HG03432 (cell line): ENCODE data around the gene PON2.
A peak's percentile ranks its signal among the peaks of the same experiment; 100 is the strongest.
"Not testable (repeated sequence)": the region's sequence is repeated elsewhere in the genome, so short reads cannot be mapped to it uniquely, and the experiment has no call there.

Source experiments
- ATAC-seq: cut with Tn5 transposase; IDR thresholded peaks from one replicate; pipeline ENCODE4 v1.9.1; 2021; ENCODE audit warnings: mild to moderate bottlenecking, moderate library complexity; ENCODE audit not compliant: unreplicated experiment

The PON2 gene

GRCh38 chr7:95434557-95435421 is at the start of gene PON2:
Gene PON2 (minus strand): TSS chr7:95435028. CDS start chr7:95434951, 77 bp downstream.
- peak; percentile 97 for ATAC-seq

DNA sequence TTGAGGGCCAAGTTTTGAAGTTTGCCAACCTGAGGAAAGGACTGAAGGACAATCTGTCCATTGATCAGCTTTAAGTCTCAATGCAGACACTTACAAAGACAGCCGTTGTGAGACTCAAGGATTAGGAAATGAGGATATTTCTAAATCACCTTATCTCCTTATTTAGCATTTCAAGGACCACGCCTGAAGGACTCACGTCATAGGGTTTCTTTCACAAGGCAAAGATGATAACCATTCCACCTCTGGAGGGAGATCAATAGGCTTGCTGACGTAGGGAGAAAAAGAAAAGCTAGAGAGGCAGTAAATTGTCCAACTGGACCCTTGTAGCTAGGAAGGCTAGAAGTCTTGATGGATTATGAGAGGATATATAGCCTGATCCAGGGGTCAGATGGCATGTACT is 47.6 kb upstream of the PON2 start:
- no peak for ATAC-seq

- no peak for ATAC-seq
Measured at GRCh38 chr7:95481271-95482165, 46.7 kb upstream of the PON2 start.

DNA sequence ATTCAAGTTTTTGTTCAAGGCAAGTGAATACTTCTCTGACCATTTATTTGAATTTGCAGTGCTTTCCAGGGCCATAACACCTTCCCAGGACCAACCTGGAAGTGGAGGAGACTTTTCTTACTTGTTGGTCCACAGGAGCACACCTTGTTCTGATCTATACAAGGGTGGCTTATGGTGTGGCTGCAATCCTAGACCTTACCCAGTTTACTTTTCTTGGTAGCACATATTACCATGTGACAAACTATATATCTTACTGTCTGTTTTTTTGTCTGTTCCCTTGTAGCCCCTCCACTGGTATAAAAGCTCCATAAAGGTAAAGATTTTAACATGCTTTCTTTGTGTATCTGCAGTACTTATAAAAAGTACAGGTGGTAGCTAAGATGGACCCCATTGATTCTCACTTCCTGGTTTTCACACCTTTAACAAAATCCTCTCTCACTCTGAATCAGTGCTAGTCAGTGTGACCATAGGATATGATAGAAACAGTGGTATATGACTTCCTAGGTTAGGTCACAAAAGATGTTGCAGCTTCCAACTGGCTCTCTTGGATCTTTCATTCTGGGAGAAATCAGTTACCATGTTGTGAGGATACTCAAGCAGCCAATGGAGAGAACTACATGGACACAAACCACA is 45.3 kb upstream of the PON2 start:
- ATAC-seq: peak; percentile 76

DNA sequence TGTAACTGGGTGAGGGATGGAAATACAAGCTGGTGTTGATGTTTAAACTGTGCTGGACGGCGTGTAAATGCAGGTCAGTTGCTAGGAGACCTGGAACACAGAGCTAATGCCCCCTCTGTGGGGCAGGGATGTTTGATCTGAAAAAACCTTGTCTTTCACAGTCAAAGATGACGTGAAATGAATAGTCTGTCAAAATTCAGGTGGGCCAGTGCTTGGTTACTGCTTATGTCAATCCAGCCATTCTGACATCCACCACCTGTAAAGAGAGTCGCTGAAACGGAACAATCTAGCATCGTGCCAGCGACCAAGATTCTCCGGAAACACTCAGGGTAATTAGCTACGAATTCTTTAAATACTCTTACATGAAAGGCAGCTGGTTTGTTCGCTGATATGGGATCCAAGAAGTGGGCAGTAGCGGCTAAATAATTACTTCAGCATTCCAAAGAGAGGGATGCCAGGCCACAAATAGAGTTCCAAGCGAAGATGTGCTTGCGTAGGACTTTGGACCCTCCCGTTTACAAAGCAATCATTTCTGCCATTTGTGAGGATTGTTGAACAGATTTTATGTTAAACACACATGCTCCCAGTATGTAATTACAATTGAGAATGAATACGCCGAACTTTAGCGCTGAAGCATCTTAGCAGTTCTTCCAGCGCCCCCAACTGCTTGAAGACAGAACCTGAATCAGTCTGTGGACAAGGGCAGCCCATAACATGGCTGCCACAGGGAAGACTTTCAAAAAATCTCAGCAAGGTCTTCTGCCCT is 43.6 kb upstream of the PON2 start:
- no peak for ATAC-seq

GRCh38 chr7:95476904-95477594 is 42.2 kb upstream of the PON2 start:
- peak; percentile 65 for ATAC-seq

DNA sequence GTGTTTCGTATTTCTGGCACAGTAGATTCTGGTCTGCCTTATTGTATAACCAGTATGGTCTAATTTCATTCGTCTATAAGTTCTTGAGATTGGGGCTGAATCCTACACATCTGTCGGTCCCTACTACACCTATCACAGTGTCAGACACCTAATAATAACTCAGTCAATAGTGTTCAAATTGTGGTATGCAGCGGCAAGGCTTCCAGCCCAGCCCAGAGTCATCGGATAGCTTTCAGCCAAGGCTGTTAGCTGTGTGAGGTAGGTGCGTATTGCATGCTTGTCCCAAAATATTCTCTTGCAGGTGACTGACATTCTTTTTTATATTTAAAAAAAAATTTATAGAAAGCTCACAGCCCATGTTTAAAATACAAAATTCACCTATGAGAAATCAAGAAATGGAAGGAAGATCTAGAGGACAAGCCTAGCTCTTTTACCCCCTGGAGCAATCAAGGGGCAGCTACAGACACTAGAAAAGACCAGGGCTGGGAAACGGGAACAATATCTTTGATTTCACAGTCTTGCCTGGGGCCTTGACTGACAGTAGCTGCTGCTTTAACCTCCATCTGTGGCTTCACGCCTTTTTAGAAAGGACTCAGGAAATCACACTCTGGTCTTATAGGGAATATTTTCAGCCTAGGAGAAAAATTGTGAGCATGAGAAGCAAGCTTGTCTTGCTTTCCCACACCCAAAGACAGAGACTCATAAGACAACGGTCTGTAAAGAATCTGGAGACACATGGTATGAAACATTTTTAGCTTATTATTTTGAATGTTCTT is 41.4 kb upstream of the PON2 start:
- ATAC-seq: no peak

GRCh38 chr7:95473276-95473985 is 38.6 kb upstream of the PON2 start:
- ATAC-seq: no peak

DNA sequence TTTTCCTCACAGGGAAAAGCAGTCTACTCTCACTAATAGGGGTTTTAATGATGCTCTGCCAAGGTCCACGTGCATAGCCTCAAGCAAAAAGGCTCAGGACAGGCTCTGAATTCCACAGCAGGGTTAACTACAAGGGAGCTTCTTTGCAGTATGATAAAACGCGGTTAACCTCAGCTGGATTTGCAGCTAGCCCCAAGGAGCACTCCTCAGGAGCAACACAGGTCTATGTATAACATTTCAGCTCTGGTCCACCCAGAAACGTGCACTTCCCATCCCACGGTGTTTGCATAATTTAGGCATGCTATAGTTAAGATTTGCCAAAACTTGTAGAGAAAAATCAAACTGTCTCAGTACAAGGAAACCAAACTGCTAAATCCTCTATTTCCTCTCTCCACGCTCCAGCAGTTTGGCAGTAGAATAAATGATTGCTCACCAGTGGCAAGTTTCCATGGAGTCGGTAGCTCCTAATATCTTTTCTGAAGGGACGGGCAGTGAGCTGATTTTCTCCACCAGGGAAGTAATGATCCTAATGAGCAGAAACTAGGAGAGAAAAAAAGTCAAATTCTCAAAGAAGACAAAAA is 37.8 kb upstream of the PON2 start:
- ATAC-seq: no peak

- ATAC-seq: no peak
Measured at GRCh38 chr7:95471071-95471470, 36.2 kb upstream of the PON2 start.

DNA sequence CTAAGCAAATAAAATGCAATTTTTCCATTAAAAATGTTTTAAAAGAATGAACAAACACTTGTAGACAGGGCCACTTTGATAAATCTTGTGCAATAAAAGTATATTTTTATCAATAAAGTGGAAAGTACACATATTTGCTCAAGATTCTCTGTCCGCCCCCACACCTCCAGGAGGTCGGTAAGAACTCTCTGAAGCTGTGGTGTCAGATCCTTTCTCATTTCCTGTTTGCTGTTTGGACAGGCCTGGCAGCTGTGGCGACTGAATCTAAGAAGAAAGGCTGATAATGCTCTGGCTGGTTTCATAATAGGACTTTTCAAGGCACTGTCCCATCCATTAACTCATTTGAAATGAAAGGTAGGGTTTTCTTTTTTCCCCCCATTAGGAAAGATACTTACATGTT is 35.6 kb upstream of the PON2 start:
- peak; percentile 100 for ATAC-seq

GRCh38 chr7:95469848-95470247 is 35.0 kb upstream of the PON2 start:
- ATAC-seq: no peak

DNA sequence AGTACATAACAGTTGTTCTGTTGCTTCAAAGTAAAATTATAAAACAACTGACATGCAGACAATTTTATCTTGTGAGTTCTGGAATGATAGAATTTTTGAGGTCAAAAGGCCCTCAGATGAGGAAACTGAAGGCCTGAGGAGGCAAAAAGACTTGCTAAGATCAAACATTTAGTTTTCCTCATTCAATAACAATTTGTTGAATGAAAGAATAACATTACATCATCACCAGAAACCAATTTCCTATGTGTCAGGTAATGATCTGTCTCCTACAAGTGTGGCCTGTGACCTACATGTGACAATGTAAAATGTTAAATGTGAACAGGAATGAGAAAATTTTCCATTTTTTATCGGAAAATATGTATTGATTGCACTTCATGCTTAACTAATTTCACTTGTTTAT is 34.4 kb upstream of the PON2 start:
- ATAC-seq: no peak

DNA sequence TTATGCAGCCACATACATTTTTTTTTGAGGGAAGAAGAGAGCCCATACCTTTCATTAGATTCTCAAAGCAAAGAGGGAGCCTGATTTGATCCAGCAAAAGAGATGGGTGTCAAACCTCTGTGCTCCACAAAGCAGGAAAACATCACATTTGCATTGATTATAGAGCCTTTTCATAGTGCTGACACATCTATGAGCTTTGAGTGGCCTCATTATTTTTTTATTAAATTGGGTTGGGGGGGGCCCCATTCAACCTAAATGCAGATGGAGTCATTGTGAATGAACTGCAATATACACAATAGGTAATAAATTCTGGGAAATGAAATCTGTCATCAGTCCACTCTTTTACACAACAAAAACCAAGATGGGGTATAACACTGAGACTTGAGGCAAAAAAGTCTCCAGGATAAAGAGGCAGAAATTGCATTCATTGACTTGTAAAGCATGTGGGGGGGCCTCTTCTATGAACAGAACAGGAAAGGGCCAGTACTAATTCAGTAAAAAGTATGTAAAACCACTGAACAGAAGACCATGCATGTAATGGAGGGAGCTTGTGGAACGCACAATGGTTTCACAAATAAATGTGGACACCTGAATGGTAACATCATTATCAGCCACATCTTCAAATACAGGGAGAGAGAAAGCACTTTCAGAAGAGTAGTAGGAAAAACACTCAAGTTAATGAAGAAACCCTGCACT is 33.2 kb upstream of the PON2 start:
- no peak for ATAC-seq

- ATAC-seq: not testable (repeated sequence)
Measured at GRCh38 chr7:95460653-95461052, 25.8 kb upstream of the PON2 start.

GRCh38 chr7:95457947-95458346 is 23.1 kb upstream of the PON2 start:
- ATAC-seq: no peak

DNA sequence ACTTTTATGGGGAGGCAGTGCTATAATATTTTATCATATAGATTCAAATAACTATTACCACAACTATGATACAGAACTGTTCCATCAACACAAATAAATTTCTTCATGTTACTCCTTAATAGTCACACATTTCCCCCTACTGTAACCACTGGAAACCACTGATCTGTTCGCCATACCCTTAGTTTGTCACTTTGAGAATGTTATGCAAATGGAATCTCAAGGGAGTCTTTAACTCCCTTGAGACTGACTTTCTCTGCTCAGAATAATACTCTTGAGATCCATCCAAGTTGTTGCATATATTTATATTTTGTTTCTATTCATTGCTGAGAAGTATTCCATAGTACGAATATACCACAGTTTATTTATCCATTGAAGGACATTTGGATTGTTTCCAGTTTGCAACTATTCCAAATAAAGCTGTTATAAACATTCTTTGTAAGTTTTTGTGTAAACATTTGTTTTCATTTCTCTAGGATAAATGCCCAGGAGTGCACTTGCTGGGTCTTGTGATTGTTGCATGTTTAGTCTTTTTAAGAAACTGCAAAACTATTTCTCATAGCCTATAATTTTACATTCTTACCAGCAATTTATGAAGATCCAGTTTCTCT is 19.7 kb upstream of the PON2 start:
- peak; percentile 71 for ATAC-seq
